SU-DHL-6 (cell line): ENCODE results near the gene MRGPRD.

Experiments
- H2AFZ ChIP-seq: fragments of 200-600 bp; sonication (generic); 2 replicates; pipeline ENCODE4 v1.6.1; 2014; ENCODE audit warnings: low read depth, mild to moderate bottlenecking, moderate library complexity, mixed read lengths, antibody characterized with exemption, low read length; ENCODE audit not compliant: severe bottlenecking
- H3F3A ChIP-seq: fragments of 200-600 bp; shearing (Covaris generic); 2 replicates; pipeline ENCODE4 v1.6.0; 2016; ENCODE audit warnings: antibody characterized with exemption, mild to moderate bottlenecking; ENCODE audit not compliant: insufficient read depth
- H3K27ac ChIP-seq: fragments of 200-600 bp; sonication (generic); 2 replicates; pipeline ENCODE4 v1.5.1; 2016; ENCODE audit warnings: low read depth, mild to moderate bottlenecking, low read length, moderate library complexity, mixed read lengths
- H3K27me3 ChIP-seq: fragments of 200-600 bp; sonication (generic), shearing (Covaris generic); 2 replicates; pipeline ENCODE4 v1.6.0; 2014; ENCODE audit warnings: mild to moderate bottlenecking, low read length
- H3K36me3 ChIP-seq: fragments of 200-600 bp; sonication (generic); 2 replicates; pipeline ENCODE4 v1.6.1; 2014; ENCODE audit warnings: mild to moderate bottlenecking, low read length, mixed read lengths
- H3K4me2 ChIP-seq: fragments of 300-600, 200-600 bp; shearing (Covaris generic), sonication (generic); 2 replicates; pipeline ENCODE4 v1.6.0; 2014; ENCODE audit warnings: low read length, low read depth, mild to moderate bottlenecking; ENCODE audit not compliant: poor library complexity, severe bottlenecking
- H3K4me3 ChIP-seq: fragments of 200-600 bp; sonication (generic); 2 replicates; pipeline ENCODE4 v1.5.1; 2014; ENCODE audit warnings: antibody characterized with exemption, low read length, mild to moderate bottlenecking, mixed read lengths; ENCODE audit not compliant: insufficient read depth, poor library complexity, severe bottlenecking
- H3K79me2 ChIP-seq: fragments of 200-600 bp; sonication (generic); 2 replicates; pipeline ENCODE4 v1.6.1; 2014; ENCODE audit warnings: mild to moderate bottlenecking, low read length, moderate library complexity; ENCODE audit not compliant: insufficient read depth
- H3K9ac ChIP-seq: fragments of 200-600 bp; sonication (generic); 2 replicates; pipeline ENCODE4 v1.7.0; 2014; ENCODE audit warnings: mild to moderate bottlenecking, low read length
- H3K9me2 ChIP-seq: fragments of 200-600 bp; sonication (generic); replicated peaks from 2 replicates; pipeline ENCODE4 v1.6.1; 2014; ENCODE audit warnings: low read length; ENCODE audit not compliant: insufficient read depth
- H3K9me3 ChIP-seq: fragments of 200-600 bp; sonication (generic); 2 replicates; pipeline ENCODE4 v1.6.1; 2014; ENCODE audit warnings: low read length, mixed read lengths; ENCODE audit not compliant: insufficient read depth
- H4K20me1 ChIP-seq: fragments of 200-600 bp; sonication (generic); 2 replicates; pipeline ENCODE4 v1.6.1; 2014; ENCODE audit warnings: low read depth, mild to moderate bottlenecking, antibody characterized with exemption, low read length, moderate library complexity, mixed read lengths
- EZH2phosphoT487 ChIP-seq: fragments of 200-600 bp; sonication (generic), shearing (Covaris generic); conservative IDR thresholded peaks from 2 replicates; pipeline ENCODE4 v1.6.1; 2018; ENCODE audit warnings: mild to moderate bottlenecking, antibody characterized with exemption, low read length, moderate library complexity, mixed read lengths
- TF ChIP-seq, protein P1 (sequence below): fragments of 200-600 bp; sonication (generic); IDR thresholded peaks from one replicate; pipeline ENCODE4 v1.5.1; 2017; ENCODE audit warnings: antibody characterized with exemption, mild to moderate bottlenecking, low read length, moderate library complexity; ENCODE audit not compliant: insufficient read depth, poor library complexity, severe bottlenecking

Gene MRGPRD

DNA sequence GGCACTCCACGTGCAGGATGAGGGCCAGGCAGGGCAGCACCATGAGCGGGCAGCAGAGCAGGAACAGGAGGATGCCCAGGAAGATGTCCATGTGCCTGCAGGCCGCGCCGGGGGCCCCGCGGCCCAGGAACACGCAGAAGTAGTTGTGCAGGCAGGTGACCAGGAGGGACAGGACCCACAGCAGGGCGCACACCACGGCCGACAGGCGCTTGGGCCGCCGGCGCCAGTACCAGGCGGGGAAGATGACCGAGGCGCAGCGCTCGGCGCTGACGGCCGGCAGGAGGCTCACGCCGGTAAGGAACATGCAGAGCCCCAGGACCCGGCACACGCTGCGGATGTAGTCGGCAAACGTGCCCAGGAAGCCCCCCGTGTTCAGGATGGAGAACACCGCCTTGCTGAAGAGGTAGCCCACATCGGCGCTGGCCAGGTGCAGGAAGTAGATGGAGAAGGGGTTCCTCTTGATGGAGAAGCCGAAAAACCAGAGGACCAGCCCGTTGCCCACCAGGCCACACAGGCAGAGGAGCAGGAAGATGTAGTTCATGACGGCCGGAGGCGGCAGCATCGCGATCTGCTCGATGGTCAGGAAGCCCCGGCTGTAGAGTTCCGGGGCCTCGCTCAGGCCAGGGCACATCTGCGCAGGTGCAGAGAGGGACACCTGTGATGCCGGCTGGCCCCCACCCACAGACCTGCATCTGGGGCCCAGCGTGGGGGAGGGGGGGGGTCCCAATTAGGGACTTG is 25.0 kb upstream of the MRGPRD start:
- Histone ChIP-seq H2AFZ (no peak overlapping the region), H3K27me3 (no peaks in the 10 kb centered on the region), H3K9me3 (no peaks in the 10 kb centered on the region), H3K9me2 (no peaks in the 10 kb centered on the region), H3K9ac (no peak overlapping the region), H3K36me3 (no peaks in the 10 kb centered on the region), H3K4me3 (no peak overlapping the region), H4K20me1 (no peaks in the 10 kb centered on the region), H3K79me2 (no peaks in the 10 kb centered on the region), H3K4me2 (no peak overlapping the region), H3F3A (no peaks in the 10 kb centered on the region), H3K27ac (no peak overlapping the region)
- TF ChIP-seq, protein P1, sequence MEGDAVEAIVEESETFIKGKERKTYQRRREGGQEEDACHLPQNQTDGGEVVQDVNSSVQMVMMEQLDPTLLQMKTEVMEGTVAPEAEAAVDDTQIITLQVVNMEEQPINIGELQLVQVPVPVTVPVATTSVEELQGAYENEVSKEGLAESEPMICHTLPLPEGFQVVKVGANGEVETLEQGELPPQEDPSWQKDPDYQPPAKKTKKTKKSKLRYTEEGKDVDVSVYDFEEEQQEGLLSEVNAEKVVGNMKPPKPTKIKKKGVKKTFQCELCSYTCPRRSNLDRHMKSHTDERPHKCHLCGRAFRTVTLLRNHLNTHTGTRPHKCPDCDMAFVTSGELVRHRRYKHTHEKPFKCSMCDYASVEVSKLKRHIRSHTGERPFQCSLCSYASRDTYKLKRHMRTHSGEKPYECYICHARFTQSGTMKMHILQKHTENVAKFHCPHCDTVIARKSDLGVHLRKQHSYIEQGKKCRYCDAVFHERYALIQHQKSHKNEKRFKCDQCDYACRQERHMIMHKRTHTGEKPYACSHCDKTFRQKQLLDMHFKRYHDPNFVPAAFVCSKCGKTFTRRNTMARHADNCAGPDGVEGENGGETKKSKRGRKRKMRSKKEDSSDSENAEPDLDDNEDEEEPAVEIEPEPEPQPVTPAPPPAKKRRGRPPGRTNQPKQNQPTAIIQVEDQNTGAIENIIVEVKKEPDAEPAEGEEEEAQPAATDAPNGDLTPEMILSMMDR = no peak
- no peak for TF ChIP-seq EZH2phosphoT487

- Histone ChIP-seq H3K36me3 (no peaks in the 10 kb centered on the region), H3K79me2 (no peaks in the 10 kb centered on the region), H3K9ac (no peak overlapping the region), H3K27ac (no peak overlapping the region), H3K4me2 (no peak overlapping the region), H4K20me1 (no peaks in the 10 kb centered on the region), H3K4me3 (no peak overlapping the region), H3K27me3 (no peaks in the 10 kb centered on the region), H3K9me3 (no peaks in the 10 kb centered on the region), H3K9me2 (no peaks in the 10 kb centered on the region), H2AFZ (no peak overlapping the region), H3F3A (no peaks in the 10 kb centered on the region)
- no peak for TF ChIP-seq EZH2phosphoT487
- TF ChIP-seq, protein P1 = no peak
Observed at GRCh38 chr11:69005183-69005630, 24.4 kb upstream of the MRGPRD start.

GRCh38 chr11:69004411-69005182 is 23.8 kb upstream of the MRGPRD start:
- no peak overlapping the region for H3K9ac ChIP-seq
- no peaks in the 10 kb centered on the region for H3K36me3 ChIP-seq
- no peak overlapping the region for H3K4me3 ChIP-seq
- H3K27ac ChIP-seq = no peak overlapping the region
- no peak overlapping the region for H2AFZ ChIP-seq
- H3K4me2 ChIP-seq = no peak overlapping the region
- no peak for TF ChIP-seq EZH2phosphoT487
- TF ChIP-seq, protein P1 = no peak
- H3K9me3 ChIP-seq = no peaks in the 10 kb centered on the region
- H3K27me3 ChIP-seq = no peaks in the 10 kb centered on the region
- no peaks in the 10 kb centered on the region for H4K20me1 ChIP-seq
- no peaks in the 10 kb centered on the region for H3K9me2 ChIP-seq
- no peaks in the 10 kb centered on the region for H3K79me2 ChIP-seq
- H3F3A ChIP-seq = no peaks in the 10 kb centered on the region
